ENCODE measurements around the gene GOLIM4. TPM values are rescaled to one million over a fixed set of nuclear protein-coding genes. Genes with fewer than 3 reads are reported as not detected.

The GOLIM4 gene
- total and polyA plus RNA-seq, 2 of the 13 experiments (the other 11 are each of a cell fraction or from before 2014, with no cell fraction given) = 10.9 to 47.7 TPM

GRCh38 chr3:168117853-168118313 is 22.2 kb upstream of the GOLIM4 start (continued):
- TF ChIP-seq PAXIP1 (CRISPR knock-in tag; conservative IDR thresholded peaks at IDR 0.05) (peak; percentile 74), ETV5 (CRISPR knock-in tag; IDR thresholded peaks at IDR 0.05; ENCODE audit: borderline replicate concordance) (peak; percentile 69; the same call in 1 of the 2 replicates), CEBPB (IDR thresholded peaks at IDR 0.05; ENCODE audit: borderline replicate concordance, low read depth, low read length) (peak; percentile 48; the same call in 1 of the 2 replicates), LCORL (IDR thresholded peaks at IDR 0.05) (no peak), LCORL (CRISPR knock-in tag; IDR thresholded peaks at IDR 0.05) (0 out of 2 replicates have a peak, but pooled peaks have one; percentile 17), TBL1XR1 (IDR thresholded peaks at IDR 0.05; ENCODE audit: borderline replicate concordance, low read length, partially characterized antibody) (peak; percentile 65), SOX6 (IDR thresholded peaks at IDR 0.05) (no peak), SOX6 (CRISPR knock-in tag; IDR thresholded peaks at IDR 0.05) (peak; percentile 72), FOXO1 (CRISPR knock-in tag; IDR thresholded peaks at IDR 0.05) (peak; percentile 33; the same call in 1 of the 2 replicates), ZSCAN30 (CRISPR knock-in tag; IDR thresholded peaks at IDR 0.05) (no peak), HOXA9 (CRISPR knock-in tag; IDR thresholded peaks at IDR 0.05; ENCODE audit: borderline replicate concordance) (no peak), ZNF577 (CRISPR knock-in tag; IDR thresholded peaks at IDR 0.05; ENCODE audit: borderline replicate concordance, low read depth) (no peak), CREB1 (IDR thresholded peaks at IDR 0.05) (no peak), CREB1 (CRISPR knock-in tag; IDR thresholded peaks at IDR 0.05) (peak; percentile 43; the same call in 1 of the 2 replicates), ZNF547 (CRISPR knock-in tag; IDR thresholded peaks at IDR 0.05) (no peak), RARA (CRISPR knock-in tag; IDR thresholded peaks at IDR 0.05) (peak; percentile 57; the same call in 1 of the 2 replicates), HNF4G (IDR thresholded peaks at IDR 0.05; ENCODE audit: borderline replicate concordance, low read depth, low read length) (peak; percentile 32; the same call in 1 of the 2 replicates), HNF4G (CRISPR knock-in tag; IDR thresholded peaks at IDR 0.05; ENCODE audit: borderline replicate concordance, low read depth) (no peak), HMG20A (CRISPR knock-in tag; IDR thresholded peaks at IDR 0.05; ENCODE audit: borderline replicate concordance) (peak; percentile 72; the same call in 1 of the 2 replicates), SAP130 (CRISPR knock-in tag; IDR thresholded peaks at IDR 0.05; ENCODE audit: low read depth) (peak; percentile 40), SOX5 (CRISPR knock-in tag; IDR thresholded peaks at IDR 0.05; ENCODE audit: borderline replicate concordance) (peak; percentile 60; the same call in 1 of the 2 replicates)
- TF ChIP-seq, protein P1, sequence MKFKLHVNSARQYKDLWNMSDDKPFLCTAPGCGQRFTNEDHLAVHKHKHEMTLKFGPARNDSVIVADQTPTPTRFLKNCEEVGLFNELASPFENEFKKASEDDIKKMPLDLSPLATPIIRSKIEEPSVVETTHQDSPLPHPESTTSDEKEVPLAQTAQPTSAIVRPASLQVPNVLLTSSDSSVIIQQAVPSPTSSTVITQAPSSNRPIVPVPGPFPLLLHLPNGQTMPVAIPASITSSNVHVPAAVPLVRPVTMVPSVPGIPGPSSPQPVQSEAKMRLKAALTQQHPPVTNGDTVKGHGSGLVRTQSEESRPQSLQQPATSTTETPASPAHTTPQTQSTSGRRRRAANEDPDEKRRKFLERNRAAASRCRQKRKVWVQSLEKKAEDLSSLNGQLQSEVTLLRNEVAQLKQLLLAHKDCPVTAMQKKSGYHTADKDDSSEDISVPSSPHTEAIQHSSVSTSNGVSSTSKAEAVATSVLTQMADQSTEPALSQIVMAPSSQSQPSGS (CRISPR knock-in tag; IDR thresholded peaks at IDR 0.05) = peak; percentile 31; the same call in 1 of the 2 replicates
- TF ChIP-seq, protein P2, sequence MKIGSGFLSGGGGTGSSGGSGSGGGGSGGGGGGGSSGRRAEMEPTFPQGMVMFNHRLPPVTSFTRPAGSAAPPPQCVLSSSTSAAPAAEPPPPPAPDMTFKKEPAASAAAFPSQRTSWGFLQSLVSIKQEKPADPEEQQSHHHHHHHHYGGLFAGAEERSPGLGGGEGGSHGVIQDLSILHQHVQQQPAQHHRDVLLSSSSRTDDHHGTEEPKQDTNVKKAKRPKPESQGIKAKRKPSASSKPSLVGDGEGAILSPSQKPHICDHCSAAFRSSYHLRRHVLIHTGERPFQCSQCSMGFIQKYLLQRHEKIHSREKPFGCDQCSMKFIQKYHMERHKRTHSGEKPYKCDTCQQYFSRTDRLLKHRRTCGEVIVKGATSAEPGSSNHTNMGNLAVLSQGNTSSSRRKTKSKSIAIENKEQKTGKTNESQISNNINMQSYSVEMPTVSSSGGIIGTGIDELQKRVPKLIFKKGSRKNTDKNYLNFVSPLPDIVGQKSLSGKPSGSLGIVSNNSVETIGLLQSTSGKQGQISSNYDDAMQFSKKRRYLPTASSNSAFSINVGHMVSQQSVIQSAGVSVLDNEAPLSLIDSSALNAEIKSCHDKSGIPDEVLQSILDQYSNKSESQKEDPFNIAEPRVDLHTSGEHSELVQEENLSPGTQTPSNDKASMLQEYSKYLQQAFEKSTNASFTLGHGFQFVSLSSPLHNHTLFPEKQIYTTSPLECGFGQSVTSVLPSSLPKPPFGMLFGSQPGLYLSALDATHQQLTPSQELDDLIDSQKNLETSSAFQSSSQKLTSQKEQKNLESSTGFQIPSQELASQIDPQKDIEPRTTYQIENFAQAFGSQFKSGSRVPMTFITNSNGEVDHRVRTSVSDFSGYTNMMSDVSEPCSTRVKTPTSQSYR (CRISPR knock-in tag; IDR thresholded peaks at IDR 0.05; ENCODE audit: borderline replicate concordance) = no peak

Measured in HepG2 (cell line).